Osteoblast (primary cell): ENCODE measurements around the gene ZEB2. TPM values are rescaled to one million over a fixed set of nuclear protein-coding genes. Genes with fewer than 3 reads are reported as not detected.

Source experiments
- DNase-seq: peaks from one replicate; pipeline ENCODE4 v3.0.0; 2011; ENCODE audit warnings: low spot score, mixed read lengths; ENCODE audit not compliant: insufficient read length; ENCODE audit errors: missing footprints
- H2AFZ ChIP-seq: 2 replicates; pipeline ENCODE4 v1.6.0; 2011; ENCODE audit warnings: mild to moderate bottlenecking, low read length
- H3K27ac ChIP-seq: 2 replicates; pipeline ENCODE4 v1.5.1; 2011; ENCODE audit warnings: mild to moderate bottlenecking, low read depth, low read length, moderate library complexity
- H3K27me3 ChIP-seq: 2 replicates; pipeline ENCODE4 v1.6.0; 2012; ENCODE audit warnings: mild to moderate bottlenecking, control low read depth, inconsistent platforms, low read length, moderate library complexity; ENCODE audit not compliant: insufficient read depth
- H3K36me3 ChIP-seq: 2 replicates; pipeline ENCODE4 v1.5.1; 2011; ENCODE audit warnings: mild to moderate bottlenecking, low read length, control low read depth, moderate library complexity; ENCODE audit not compliant: insufficient read depth
- H3K4me1 ChIP-seq: 2 replicates; pipeline ENCODE4 v1.5.1; 2011; ENCODE audit warnings: mild to moderate bottlenecking, low read length, control low read depth, moderate library complexity; ENCODE audit not compliant: insufficient read depth
- H3K4me2 ChIP-seq: 2 replicates; pipeline ENCODE4 v1.6.0; 2011; ENCODE audit warnings: mild to moderate bottlenecking, low read length; ENCODE audit not compliant: insufficient read depth
- H3K4me3 ChIP-seq: fragments of 200-600 bp; sonication (generic); 3 replicates; pipeline ENCODE4 v1.5.1; 2012; ENCODE audit warnings: mild to moderate bottlenecking, low read length, inconsistent platforms; ENCODE audit not compliant: insufficient read depth
- H3K79me2 ChIP-seq: 2 replicates; pipeline ENCODE4 v1.6.0; 2012; ENCODE audit warnings: mild to moderate bottlenecking, low read length, control low read depth, inconsistent platforms; ENCODE audit not compliant: insufficient read depth
- H3K9me3 ChIP-seq: 2 replicates; pipeline ENCODE4 v1.5.1; 2011; ENCODE audit warnings: low read depth, low read length, control low read depth
- H4K20me1 ChIP-seq: 2 replicates; pipeline ENCODE4 v1.6.0; 2012; ENCODE audit warnings: mild to moderate bottlenecking, low read length, control low read depth; ENCODE audit not compliant: insufficient read depth
- CTCF ChIP-seq: IDR thresholded peaks from 2 replicates; pipeline ENCODE4 v1.5.1; 2011; ENCODE audit warnings: mild to moderate bottlenecking, low read depth, low read length, moderate library complexity; ENCODE audit errors: extremely low read depth
- total RNA-seq: library from RNA; depleted of rRNA; stranded (reverse); fragments of >200 nt; gene quantifications from 2 replicates; pipeline ENCODE4 v1.2.3, GENCODE V29; 2012

ZEB2 gene
- total RNA-seq, 1 donor = 119 TPM

- DNase-seq = no peak
- Histone ChIP-seq H3K4me3 (no peak overlapping the region), H3K9me3 (no peaks in the 10 kb centered on the region), H3K4me2 (no peak overlapping the region), H3K4me1 (peaks cover 20% of the 10 kb centered on the region), H4K20me1 (no peaks in the 10 kb centered on the region), H3K27me3 (no peaks in the 10 kb centered on the region), H2AFZ (no peak overlapping the region), H3K27ac (no peak overlapping the region), H3K79me2 (peaks cover 13% of the 10 kb centered on the region), H3K36me3 (no peaks in the 10 kb centered on the region)
- no peak for TF ChIP-seq CTCF
Measured at GRCh38 chr2:144526831-144527230, 6.9 kb upstream of the ZEB2 start.

- no peak for TF ChIP-seq CTCF
Measured at GRCh38 chr2:144524118-144525009, 4.4 kb upstream of the ZEB2 start.

GRCh38 chr2:144523596-144524117, 3.7 kb upstream of the ZEB2 start:
- Histone ChIP-seq H3K36me3 (no peaks in the 10 kb centered on the region), H3K79me2 (peaks cover 27% of the 10 kb centered on the region), H3K4me3 (peak overlapping the region; percentile 81), H3K4me2 (peak overlapping the region; percentile 90), H3K4me1 (peaks cover 26% of the 10 kb centered on the region), H3K9me3 (no peaks in the 10 kb centered on the region), H3K27ac (peak overlapping the region; percentile 90), H2AFZ (peak overlapping the region; percentile 93), H4K20me1 (no peaks in the 10 kb centered on the region), H3K27me3 (no peaks in the 10 kb centered on the region)
- peak; percentile 92 for DNase-seq
- TF ChIP-seq CTCF = no peak

More at GRCh38 chr2:144524118-144525009, 4.4 kb upstream of the ZEB2 start:
- Histone ChIP-seq H2AFZ (peak overlapping the region; percentile 93), H3K4me1 (peaks cover 26% of the 10 kb centered on the region), H4K20me1 (no peaks in the 10 kb centered on the region), H3K36me3 (no peaks in the 10 kb centered on the region), H3K4me2 (peak overlapping the region; percentile 90), H3K27ac (peak overlapping the region; percentile 90), H3K79me2 (peaks cover 20% of the 10 kb centered on the region), H3K9me3 (no peaks in the 10 kb centered on the region), H3K27me3 (no peaks in the 10 kb centered on the region), H3K4me3 (peak overlapping the region; percentile 81)
- peak; percentile 81 for DNase-seq
